Stimulated activated CD8-positive, alpha-beta memory T cell treated with anti-CD3 and anti-CD28 coated beads, Interleukin-4, amount 100 ng/mL, for 48 hours (primary cell): Measurements from ENCODE around the gene KDM2B.
"Not testable (repeated sequence)": the region's sequence is repeated elsewhere in the genome, so short reads cannot be mapped to it uniquely, and the experiment has no call there.

Source experiments
- DNase-seq: peaks from one replicate; pipeline ENCODE4 v3.0.0-alpha.2; 2020

The KDM2B gene

GRCh38 chr12:121423682-121424623 lies 156.9 kb downstream of the KDM2B start:
- peak; percentile 19 for DNase-seq

- peak; percentile 20 for DNase-seq
These were observed 157.6 kb downstream of the KDM2B start for GRCh38 chr12:121423253-121423652.

- no peak for DNase-seq
These were observed 160.7 kb downstream of the KDM2B start for GRCh38 chr12:121420109-121420508.

GRCh38 chr12:121417847-121418246 lies 163.0 kb downstream of the KDM2B start:
- no peak for DNase-seq

- no peak for DNase-seq
These were observed 166.9 kb downstream of the KDM2B start for GRCh38 chr12:121413917-121414316.

GRCh38 chr12:121405211-121405610 lies 175.6 kb downstream of the KDM2B start:
- DNase-seq, result no peak

- no peak for DNase-seq
These were observed 176.1 kb downstream of the KDM2B start for GRCh38 chr12:121404734-121405133.

- no peak for DNase-seq
These were observed 177.1 kb downstream of the KDM2B start for GRCh38 chr12:121403721-121404120.

- peak; percentile 72 for DNase-seq
These were observed 180.3 kb downstream of the KDM2B start for GRCh38 chr12:121400332-121401139.

- DNase-seq, result peak; percentile 98
These were observed 181.2 kb downstream of the KDM2B start, which contains the start of gene RNF34 for GRCh38 chr12:121399391-121400331. Gene RNF34, plus strand, starts transcription at chr12:121400118. Its CDS starts 95 bp downstream, at chr12:121400213.

- no peak for DNase-seq
These were observed 182.5 kb downstream of the KDM2B start for GRCh38 chr12:121398355-121398754.

GRCh38 chr12:121397521-121397920 lies 183.3 kb downstream of the KDM2B start:
- no peak for DNase-seq

GRCh38 chr12:121392325-121392716 lies 188.5 kb downstream of the KDM2B start:
- no peak for DNase-seq

- DNase-seq, result peak; percentile 56
These were observed 189.1 kb downstream of the KDM2B start for GRCh38 chr12:121391619-121392324.

- no peak for DNase-seq
These were observed 190.0 kb downstream of the KDM2B start for GRCh38 chr12:121390856-121391255.

GRCh38 chr12:121388421-121388981 lies 192.3 kb downstream of the KDM2B start:
- no peak for DNase-seq

- DNase-seq, result not testable (repeated sequence)
These were observed 195.9 kb downstream of the KDM2B start for GRCh38 chr12:121384891-121385290.

- no peak for DNase-seq
These were observed 197.2 kb downstream of the KDM2B start for GRCh38 chr12:121383601-121384021.

- DNase-seq, result no peak
These were observed 200.9 kb downstream of the KDM2B start for GRCh38 chr12:121379945-121380344.
